H9 (cell line): ENCODE measurements around the gene SPDYA. TPM values are rescaled to one million over a fixed set of nuclear protein-coding genes. Genes with fewer than 3 reads are reported as not detected.

Experiments
- DNase-seq: peaks from one replicate; pipeline ENCODE4 v3.0.0-alpha.2; 2017
- H2AFZ ChIP-seq: one replicate; pipeline ENCODE4 v1.6.1; 2013; ENCODE audit warnings: mild to moderate bottlenecking, low read length, control low read depth, moderate library complexity
- H2AK5ac ChIP-seq: 2 replicates; pipeline ENCODE4 v1.6.1; 2013; ENCODE audit warnings: low read length, control low read depth, mixed read lengths; ENCODE audit not compliant: insufficient read length
- H2BK120ac ChIP-seq: one replicate; pipeline ENCODE4 v1.6.1; 2013; ENCODE audit warnings: low read depth, mild to moderate bottlenecking, low read length, control low read depth, inconsistent platforms; ENCODE audit not compliant: poor library complexity, severe bottlenecking
- H2BK12ac ChIP-seq: 2 replicates; pipeline ENCODE4 v1.6.1; 2013; ENCODE audit warnings: low read length, control low read depth, mixed read lengths, low read depth; ENCODE audit not compliant: insufficient read length
- H2BK15ac ChIP-seq: 2 replicates; pipeline ENCODE4 v1.6.1; 2013; ENCODE audit warnings: low read depth, low read length, control low read depth
- H2BK20ac ChIP-seq: one replicate; pipeline ENCODE4 v1.6.1; 2013; ENCODE audit warnings: low read depth, mild to moderate bottlenecking, low read length, control low read depth, inconsistent platforms; ENCODE audit not compliant: poor library complexity, severe bottlenecking
- H2BK5ac ChIP-seq: 2 replicates; pipeline ENCODE4 v1.6.1; 2013; ENCODE audit warnings: low read length, control low read depth, mixed read lengths; ENCODE audit not compliant: insufficient read length
- H3K14ac ChIP-seq: 2 replicates; pipeline ENCODE4 v1.6.1; 2013; ENCODE audit warnings: low read length, control low read depth; ENCODE audit not compliant: insufficient read depth
- H3K18ac ChIP-seq: 2 replicates; pipeline ENCODE4 v1.6.1; 2013; ENCODE audit warnings: low read depth, mild to moderate bottlenecking, mixed read lengths, low read length, control low read depth; ENCODE audit not compliant: insufficient read length
- H3K23ac ChIP-seq: 2 replicates; pipeline ENCODE4 v1.6.1; 2013; ENCODE audit warnings: low read length, control low read depth, mixed read lengths, low read depth; ENCODE audit not compliant: insufficient read length
- H3K23me2 ChIP-seq: 2 replicates; pipeline ENCODE4 v1.6.1; 2013; ENCODE audit warnings: low read depth, mild to moderate bottlenecking, mixed read lengths, low read length, control low read depth; ENCODE audit not compliant: insufficient read length, poor library complexity, severe bottlenecking
- H3K27ac ChIP-seq: 2 replicates; pipeline ENCODE4 v1.5.1; 2013; ENCODE audit warnings: low read length, control low read depth, mixed read lengths, low read depth; ENCODE audit not compliant: insufficient read length
- H3K27me3 ChIP-seq: 2 replicates; pipeline ENCODE4 v1.6.1; 2013; ENCODE audit warnings: low read length, control low read depth, inconsistent platforms; ENCODE audit not compliant: insufficient read depth
- H3K4ac ChIP-seq: 2 replicates; pipeline ENCODE4 v1.6.1; 2013; ENCODE audit warnings: low read depth, mild to moderate bottlenecking, control low read depth, inconsistent platforms, low read length, moderate library complexity
- H3K4me1 ChIP-seq: 2 replicates; pipeline ENCODE4 v1.6.1; 2013; ENCODE audit warnings: low read length, control low read depth, inconsistent platforms; ENCODE audit not compliant: insufficient read depth
- H3K4me2 ChIP-seq: 2 replicates; pipeline ENCODE4 v1.6.1; 2013; ENCODE audit warnings: low read length, control low read depth, mixed read lengths; ENCODE audit not compliant: insufficient read length, insufficient read depth
- H3K56ac ChIP-seq: 2 replicates; pipeline ENCODE4 v1.6.1; 2013; ENCODE audit warnings: low read depth, mild to moderate bottlenecking, mixed read lengths, low read length, control low read depth; ENCODE audit not compliant: insufficient read length
- H3K79me1 ChIP-seq: 2 replicates; pipeline ENCODE4 v1.6.1; 2013; ENCODE audit warnings: low read depth, mild to moderate bottlenecking, moderate library complexity, low read length, control low read depth, inconsistent platforms; ENCODE audit not compliant: insufficient read depth, poor library complexity, severe bottlenecking
- H3K79me2 ChIP-seq: 2 replicates; pipeline ENCODE4 v1.6.1; 2013; ENCODE audit warnings: low read length, control low read depth, inconsistent platforms; ENCODE audit not compliant: insufficient read depth
- H3K9ac ChIP-seq: 2 replicates; pipeline ENCODE4 v1.6.1; 2013; ENCODE audit warnings: low read length, control low read depth, mixed read lengths; ENCODE audit not compliant: insufficient read length; ENCODE audit errors: extremely low read depth
- H3K9me3 ChIP-seq: one replicate; pipeline ENCODE4 v1.6.1; 2013; ENCODE audit warnings: low read depth, low read length, inconsistent platforms; ENCODE audit not compliant: control insufficient read depth
- H3T11ph ChIP-seq: one replicate; pipeline ENCODE4 v1.6.1; 2013; ENCODE audit warnings: mild to moderate bottlenecking, low read length, control low read depth, inconsistent platforms
- H4K20me1 ChIP-seq: one replicate; pipeline ENCODE4 v1.6.1; 2013; ENCODE audit not compliant: control insufficient read depth, insufficient read length, insufficient read depth
- H4K5ac ChIP-seq: 2 replicates; pipeline ENCODE4 v1.6.1; 2013; ENCODE audit warnings: low read depth, mild to moderate bottlenecking, mixed read lengths, low read length, control low read depth; ENCODE audit not compliant: insufficient read length
- H4K8ac ChIP-seq: replicated peaks from 2 replicates; pipeline ENCODE4 v1.6.1; 2013; ENCODE audit warnings: low read length, control low read depth, mixed read lengths, low read depth; ENCODE audit not compliant: insufficient read length
- H4K91ac ChIP-seq: 2 replicates; pipeline ENCODE4 v1.6.1; 2013; ENCODE audit warnings: low read depth, mild to moderate bottlenecking, moderate library complexity, mixed read lengths, low read length, control low read depth; ENCODE audit not compliant: insufficient read length
- H3K27ac Mint-ChIP-seq, 3 experiments: 2 replicates in 2 of 3; 3 replicates in 1 of 3; pipeline ENCODE4 v1.8.0; 2020 to 2021; ENCODE audit warnings: mixed read lengths in 3 of 3, mild to moderate bottlenecking in 1 of 3, moderate library complexity in 1 of 3
- H3K27me3 Mint-ChIP-seq: 2 replicates; pipeline ENCODE4 v1.8.0; 2021; ENCODE audit warnings: low read depth, mild to moderate bottlenecking, moderate library complexity, mixed read lengths
- H3K36me3 Mint-ChIP-seq, 3 experiments: 2 replicates in 2 of 3; 3 replicates in 1 of 3; pipeline ENCODE4 v1.8.0; 2020 to 2021; ENCODE audit warnings: low read depth in 3 of 3, mixed read lengths in 3 of 3; ENCODE audit not compliant: insufficient read depth in 1 of 3
- H3K4me1 Mint-ChIP-seq, 2 experiments: 2 replicates each; pipeline ENCODE4 v1.8.0; 2020; ENCODE audit warnings: mixed read lengths in 2 of 2
- H3K4me3 Mint-ChIP-seq, 2 experiments: 2 replicates in 1 of 2; 3 replicates in 1 of 2; pipeline ENCODE4 v1.8.0; 2020 to 2021; ENCODE audit warnings: mild to moderate bottlenecking in 2 of 2, mixed read lengths in 2 of 2, moderate library complexity in 1 of 2
- H3K9me3 Mint-ChIP-seq, 2 experiments: 2 replicates in 1 of 2; 3 replicates in 1 of 2; pipeline ENCODE4 v1.8.0; 2020; ENCODE audit warnings: mild to moderate bottlenecking in 2 of 2, mixed read lengths in 2 of 2, moderate library complexity in 1 of 2
- WGBS: extraction: QIAGEN DNeasy Blood & Tissue Kit; methylation state at CpG from one replicate; pipeline ENCODE4 v1.1.7; 2013; ENCODE audit warnings: missing lambda C conversion rate, low lambda C conversion rate, mixed read lengths; ENCODE audit not compliant: insufficient read length; ENCODE audit errors: extremely low coverage; 5-methylcytosine and 5-hydroxymethylcytosine counted together
- total RNA-seq: library from RNA; stranded (reverse); gene quantifications from 2 replicates; pipeline ENCODE4 v1.2.1, GENCODE V29; 2021
- TF ChIP-seq, protein P1 (sequence below): fragments of 200-600 bp; sonication (generic); conservative IDR thresholded peaks from 3 replicates; pipeline ENCODE4 v1.8.0; 2021; ENCODE audit warnings: antibody characterized with exemption, mild to moderate bottlenecking

SPDYA gene
- total RNA-seq, 1 experiment from 2014 or later: 0.52 TPM

DNA sequence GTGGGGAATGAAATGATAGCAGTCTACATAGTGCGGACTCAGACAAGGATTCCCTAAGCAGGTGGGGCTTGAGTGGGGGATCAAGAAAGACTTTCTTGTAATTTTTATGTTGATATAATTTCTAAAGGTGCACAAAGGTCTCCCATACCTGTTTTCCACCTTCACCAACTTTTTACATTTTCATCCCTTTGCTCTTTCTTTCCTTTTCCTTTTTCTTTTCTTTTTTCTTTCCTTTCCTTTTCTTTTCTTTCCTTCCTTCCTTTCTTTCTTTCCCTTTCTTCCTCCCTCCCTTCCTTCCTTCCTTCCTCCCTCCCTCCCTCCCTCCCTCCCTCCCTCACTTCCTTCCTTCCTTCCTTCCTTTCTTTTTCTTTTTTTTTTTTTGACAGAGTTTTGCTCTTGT lies 69.6 kb downstream of the SPDYA start:
- no peak for DNase-seq
- Mint-ChIP-seq H3K27me3 (peaks cover 30% of the 10 kb centered on the region), H3K4me1 (no peaks in the 10 kb centered on the region), H3K27ac (no peak overlapping the region), H3K9me3 (no peaks in the 10 kb centered on the region), H3K4me3 (no peak overlapping the region), H3K36me3 (no peaks in the 10 kb centered on the region)
- TF ChIP-seq, protein P1, sequence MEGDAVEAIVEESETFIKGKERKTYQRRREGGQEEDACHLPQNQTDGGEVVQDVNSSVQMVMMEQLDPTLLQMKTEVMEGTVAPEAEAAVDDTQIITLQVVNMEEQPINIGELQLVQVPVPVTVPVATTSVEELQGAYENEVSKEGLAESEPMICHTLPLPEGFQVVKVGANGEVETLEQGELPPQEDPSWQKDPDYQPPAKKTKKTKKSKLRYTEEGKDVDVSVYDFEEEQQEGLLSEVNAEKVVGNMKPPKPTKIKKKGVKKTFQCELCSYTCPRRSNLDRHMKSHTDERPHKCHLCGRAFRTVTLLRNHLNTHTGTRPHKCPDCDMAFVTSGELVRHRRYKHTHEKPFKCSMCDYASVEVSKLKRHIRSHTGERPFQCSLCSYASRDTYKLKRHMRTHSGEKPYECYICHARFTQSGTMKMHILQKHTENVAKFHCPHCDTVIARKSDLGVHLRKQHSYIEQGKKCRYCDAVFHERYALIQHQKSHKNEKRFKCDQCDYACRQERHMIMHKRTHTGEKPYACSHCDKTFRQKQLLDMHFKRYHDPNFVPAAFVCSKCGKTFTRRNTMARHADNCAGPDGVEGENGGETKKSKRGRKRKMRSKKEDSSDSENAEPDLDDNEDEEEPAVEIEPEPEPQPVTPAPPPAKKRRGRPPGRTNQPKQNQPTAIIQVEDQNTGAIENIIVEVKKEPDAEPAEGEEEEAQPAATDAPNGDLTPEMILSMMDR: no peak
- H2BK15ac ChIP-seq: no peak overlapping the region
- H3K4me2 ChIP-seq: no peak overlapping the region
- H2BK120ac ChIP-seq: no peak overlapping the region
- H4K5ac ChIP-seq: no peak overlapping the region
- no peak overlapping the region for H3K14ac ChIP-seq
- WGBS: no CpG with 5 or more reads among the region's 1 CpG
- H2AFZ ChIP-seq: no peak overlapping the region
- H2AK5ac ChIP-seq: no peak overlapping the region
- H4K91ac ChIP-seq: no peak overlapping the region
- H3K56ac ChIP-seq: no peak overlapping the region
- no peaks in the 10 kb centered on the region for H3K27me3 ChIP-seq
- no peaks in the 10 kb centered on the region for H3K4me1 ChIP-seq
- H4K8ac ChIP-seq: no peak overlapping the region
- H4K20me1 ChIP-seq: no peaks in the 10 kb centered on the region
- H3K9me3 ChIP-seq: no peaks in the 10 kb centered on the region
- no peak overlapping the region for H3K4ac ChIP-seq
- no peak overlapping the region for H3K27ac ChIP-seq
- H2BK12ac ChIP-seq: no peak overlapping the region
- H3K23me2 ChIP-seq: no peaks in the 10 kb centered on the region
- no peak overlapping the region for H3K23ac ChIP-seq
- no peak overlapping the region for H2BK20ac ChIP-seq
- H3T11ph ChIP-seq: no peak overlapping the region
- no peak overlapping the region for H3K9ac ChIP-seq
- no peaks in the 10 kb centered on the region for H3K79me2 ChIP-seq
- H3K18ac ChIP-seq: no peak overlapping the region
- no peak overlapping the region for H2BK5ac ChIP-seq
- H3K79me1 ChIP-seq: no peaks in the 10 kb centered on the region
